Measurements from ENCODE around the gene MAP3K14. TPM values are rescaled to one million over a fixed set of nuclear protein-coding genes. Genes with fewer than 3 reads are reported as not detected.
"Not testable (repeated sequence)": the region's sequence is repeated elsewhere in the genome, so short reads cannot be mapped to it uniquely, and the experiment has no call there.

Gene MAP3K14
- total RNA-seq, result 10 to 100 TPM; 13.0 to 13.3 TPM
- long read RNA-seq, full-length matches to known transcripts, result 1 of 11 reads
- long read RNA-seq, partial matches to known transcripts, result 5 of 11 reads
- long read RNA-seq, other reads (novel, unspliced or antisense), result 5 of 11 reads

- DNase-seq, result peak; percentile 70 to 81
- intact Hi-C loops (cut with DNase I, micrococcal nuclease), result no loop called here
- peak; percentile 24 for ATAC-seq
Measured at GRCh38 chr17:45316434-45317110, at the start of gene MAP3K14. MAP3K14 (minus strand) TSS chr17:45317020; CDS start chr17:45290745, 26,275 bp downstream.

GRCh38 chr17:45366049-45366448 is 49.2 kb upstream of the MAP3K14 start:
- ATAC-seq (no peak), DNase-seq (no peak)
- intact Hi-C loops (cut with DNase I, micrococcal nuclease), result no loop called here

- DNase-seq (no peak), ATAC-seq (no peak)
- intact Hi-C loops (cut with DNase I, micrococcal nuclease), result no loop called here
Measured at GRCh38 chr17:45364531-45365390, 47.9 kb upstream of the MAP3K14 start.

GRCh38 chr17:45363498-45363897 is 46.7 kb upstream of the MAP3K14 start:
- DNase-seq (no peak), ATAC-seq (no peak)
- intact Hi-C loops (cut with DNase I, micrococcal nuclease), result no loop called here

GRCh38 chr17:45361976-45362375 is 45.2 kb upstream of the MAP3K14 start:
- DNase-seq (no peak), ATAC-seq (no peak)
- intact Hi-C loops (cut with DNase I, micrococcal nuclease), result no loop called here

GRCh38 chr17:45361451-45361850 is 44.6 kb upstream of the MAP3K14 start:
- DNase-seq (no peak), ATAC-seq (no peak)
- intact Hi-C loops (cut with DNase I, micrococcal nuclease), result no loop called here

GRCh38 chr17:45357364-45357997 is 40.7 kb upstream of the MAP3K14 start:
- no peak for ATAC-seq
- DNase-seq, result no peak
- intact Hi-C loops (cut with DNase I, micrococcal nuclease), result no loop called here

- DNase-seq (no peak), ATAC-seq (peak; percentile 20)
- intact Hi-C loops (cut with DNase I, micrococcal nuclease), result no loop called here
Measured at GRCh38 chr17:45355087-45355486, 38.3 kb upstream of the MAP3K14 start.

GRCh38 chr17:45353043-45353442 is 36.2 kb upstream of the MAP3K14 start:
- intact Hi-C loops (cut with DNase I, micrococcal nuclease), result no loop called here
- no peak for DNase-seq

GRCh38 chr17:45351831-45352230 is 35.0 kb upstream of the MAP3K14 start:
- ATAC-seq (no peak), DNase-seq (no peak)
- intact Hi-C loops (cut with DNase I, micrococcal nuclease), result no loop called here

More at GRCh38 chr17:45353043-45353442, 36.2 kb upstream of the MAP3K14 start:
- no peak for ATAC-seq

- ATAC-seq, result no peak
- DNase-seq, result no peak
- intact Hi-C loops (cut with DNase I, micrococcal nuclease), result no loop called here
Measured at GRCh38 chr17:45347444-45347843, 30.6 kb upstream of the MAP3K14 start.

GRCh38 chr17:45346216-45347015 is 29.6 kb upstream of the MAP3K14 start:
- intact Hi-C loops (cut with DNase I, micrococcal nuclease), result no loop called here
- DNase-seq (no peak), ATAC-seq (no peak)

GRCh38 chr17:45345554-45346215 is 28.9 kb upstream of the MAP3K14 start:
- intact Hi-C loops (cut with DNase I, micrococcal nuclease), result no loop called here
- DNase-seq (no peak), ATAC-seq (peak; percentile 23)

- intact Hi-C loops (cut with DNase I, micrococcal nuclease), result no loop called here
- no peak for DNase-seq
- no peak for ATAC-seq
Measured at GRCh38 chr17:45345246-45345553, 28.4 kb upstream of the MAP3K14 start.

- intact Hi-C loops (cut with DNase I, micrococcal nuclease); DNase-seq; ATAC-seq: not testable (repeated sequence)
Measured at GRCh38 chr17:45343967-45344664, 27.3 kb upstream of the MAP3K14 start.

- no peak for ATAC-seq
- intact Hi-C loops (cut with DNase I, micrococcal nuclease), result no loop called here
- no peak for DNase-seq
Measured at GRCh38 chr17:45342871-45343526, 26.2 kb upstream of the MAP3K14 start.

GRCh38 chr17:45342306-45342705 is 25.5 kb upstream of the MAP3K14 start:
- ATAC-seq (no peak), DNase-seq (no peak)
- intact Hi-C loops (cut with DNase I, micrococcal nuclease), result no loop called here

Data from left colon (tissue), 2 donors.